Measurements from ENCODE around the gene GLS. TPM values are rescaled to one million over a fixed set of nuclear protein-coding genes. Genes with fewer than 3 reads are reported as not detected.

GLS gene
- total and polyA plus RNA-seq, 2 donors (not counting 1 experiment from before 2014, with no cell fraction given) = 123 to 192 TPM

DNA sequence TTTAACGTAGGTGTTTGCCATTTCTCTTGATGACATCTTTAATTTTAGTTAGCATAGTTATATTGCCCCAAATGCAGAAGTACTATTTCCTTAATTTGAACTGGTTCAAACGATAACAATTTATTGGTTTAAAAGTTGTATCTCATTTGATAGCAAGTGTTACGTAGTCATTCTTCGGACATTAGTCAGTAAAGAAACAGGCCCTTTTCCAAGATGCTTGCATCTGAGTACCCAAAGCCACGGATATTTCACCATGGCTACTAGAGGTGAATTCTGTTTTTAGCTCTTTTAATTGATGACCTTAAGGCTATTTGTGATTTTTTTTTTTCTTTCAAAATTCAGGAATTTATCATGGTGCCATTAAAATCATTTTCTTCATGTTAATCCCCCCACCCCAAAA lies 32.1 kb downstream of the GLS start:
- Histone ChIP-seq H3K4me3 (replicated peaks in 1 of 4; ENCODE audit: control extremely low read depth in 1 of 4, insufficient read depth in 1 of 4, low read depth in 3 of 4, low read length in 4 of 4) (no peak overlapping the region), H3K4me1 (ENCODE audit: control insufficient read depth, extremely low read depth, insufficient read depth, low read length) (no peaks in the 10 kb centered on the region), H3K36me3 (ENCODE audit: control insufficient read depth, insufficient read depth, low read length) (peaks cover 6% of the 10 kb centered on the region), H3K27ac (ENCODE audit: insufficient read depth, low read length) (no peak overlapping the region), H4K20me1 (ENCODE audit: control insufficient read depth, extremely low read depth, insufficient read depth, low read length) (no peaks in the 10 kb centered on the region), H3K9me3 (ENCODE audit: control insufficient read depth, insufficient read depth, low read depth, low read length) (no peaks in the 10 kb centered on the region), H2AFZ (ENCODE audit: low read length) (no peak overlapping the region), H3K27me3 (ENCODE audit: control insufficient read depth, insufficient read depth, low read length) (no peaks in the 10 kb centered on the region), H3K4me2 (ENCODE audit: extremely low read depth, insufficient read depth, low read length) (no peak overlapping the region), H3K79me2 (ENCODE audit: control insufficient read depth, insufficient read depth, low read length) (peaks cover 7% of the 10 kb centered on the region), H3K9ac (ENCODE audit: insufficient read depth, low read length) (no peak overlapping the region)
- DNase-seq (ENCODE audit: low read depth in 2 of 2) = peak; percentile 36 to 78
- TF ChIP-seq, protein P1, sequence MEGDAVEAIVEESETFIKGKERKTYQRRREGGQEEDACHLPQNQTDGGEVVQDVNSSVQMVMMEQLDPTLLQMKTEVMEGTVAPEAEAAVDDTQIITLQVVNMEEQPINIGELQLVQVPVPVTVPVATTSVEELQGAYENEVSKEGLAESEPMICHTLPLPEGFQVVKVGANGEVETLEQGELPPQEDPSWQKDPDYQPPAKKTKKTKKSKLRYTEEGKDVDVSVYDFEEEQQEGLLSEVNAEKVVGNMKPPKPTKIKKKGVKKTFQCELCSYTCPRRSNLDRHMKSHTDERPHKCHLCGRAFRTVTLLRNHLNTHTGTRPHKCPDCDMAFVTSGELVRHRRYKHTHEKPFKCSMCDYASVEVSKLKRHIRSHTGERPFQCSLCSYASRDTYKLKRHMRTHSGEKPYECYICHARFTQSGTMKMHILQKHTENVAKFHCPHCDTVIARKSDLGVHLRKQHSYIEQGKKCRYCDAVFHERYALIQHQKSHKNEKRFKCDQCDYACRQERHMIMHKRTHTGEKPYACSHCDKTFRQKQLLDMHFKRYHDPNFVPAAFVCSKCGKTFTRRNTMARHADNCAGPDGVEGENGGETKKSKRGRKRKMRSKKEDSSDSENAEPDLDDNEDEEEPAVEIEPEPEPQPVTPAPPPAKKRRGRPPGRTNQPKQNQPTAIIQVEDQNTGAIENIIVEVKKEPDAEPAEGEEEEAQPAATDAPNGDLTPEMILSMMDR (conservative IDR thresholded peaks at IDR 0.05 in 1 of 2, IDR thresholded peaks at IDR 0.05 in 1 of 2; ENCODE audit: low read depth in 1 of 2, low read length in 2 of 2) = no peak
- TF ChIP-seq EZH2 (IDR thresholded peaks at IDR 0.05; ENCODE audit: low read length, missing control alignments) = no peak

DNA sequence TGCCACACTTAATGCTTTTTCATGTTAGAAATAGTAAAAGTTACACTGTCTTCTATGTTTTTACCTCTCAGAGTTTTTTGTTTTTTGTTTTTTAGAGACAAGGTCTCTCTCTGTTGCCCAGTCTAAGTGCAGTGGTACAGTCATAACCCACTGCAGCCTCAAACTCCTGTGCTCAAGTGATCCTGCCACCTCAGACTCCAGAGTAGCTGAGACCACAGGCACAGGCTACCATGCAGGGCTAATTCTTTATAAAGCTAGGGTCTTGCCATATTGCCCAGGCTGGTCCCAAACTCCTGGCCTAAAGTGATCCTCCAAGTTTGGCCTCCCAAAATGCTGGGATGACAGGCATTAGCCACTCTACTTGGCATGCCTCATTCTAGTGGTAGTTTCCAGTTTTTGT lies 33.1 kb downstream of the GLS start:
- Histone ChIP-seq H3K9me3 (ENCODE audit: control insufficient read depth, insufficient read depth, low read depth, low read length) (no peaks in the 10 kb centered on the region), H3K27me3 (ENCODE audit: control insufficient read depth, insufficient read depth, low read length) (no peaks in the 10 kb centered on the region), H3K4me2 (ENCODE audit: extremely low read depth, insufficient read depth, low read length) (no peak overlapping the region), H4K20me1 (ENCODE audit: control insufficient read depth, extremely low read depth, insufficient read depth, low read length) (no peaks in the 10 kb centered on the region), H3K79me2 (ENCODE audit: control insufficient read depth, insufficient read depth, low read length) (peaks cover 7% of the 10 kb centered on the region), H3K4me1 (ENCODE audit: control insufficient read depth, extremely low read depth, insufficient read depth, low read length) (no peaks in the 10 kb centered on the region), H2AFZ (ENCODE audit: low read length) (no peak overlapping the region), H3K4me3 (replicated peaks in 1 of 4; ENCODE audit: control extremely low read depth in 1 of 4, insufficient read depth in 1 of 4, low read depth in 3 of 4, low read length in 4 of 4) (no peak overlapping the region), H3K36me3 (ENCODE audit: control insufficient read depth, insufficient read depth, low read length) (peaks cover 6% of the 10 kb centered on the region), H3K9ac (ENCODE audit: insufficient read depth, low read length) (no peak overlapping the region), H3K27ac (ENCODE audit: insufficient read depth, low read length) (no peak overlapping the region)
- TF ChIP-seq, protein P1 (conservative IDR thresholded peaks at IDR 0.05 in 1 of 2, IDR thresholded peaks at IDR 0.05 in 1 of 2; ENCODE audit: low read depth in 1 of 2, low read length in 2 of 2) = no peak
- no peak for TF ChIP-seq EZH2 (IDR thresholded peaks at IDR 0.05; ENCODE audit: low read length, missing control alignments)
- no peak for DNase-seq (ENCODE audit: low read depth in 2 of 2)

DNA sequence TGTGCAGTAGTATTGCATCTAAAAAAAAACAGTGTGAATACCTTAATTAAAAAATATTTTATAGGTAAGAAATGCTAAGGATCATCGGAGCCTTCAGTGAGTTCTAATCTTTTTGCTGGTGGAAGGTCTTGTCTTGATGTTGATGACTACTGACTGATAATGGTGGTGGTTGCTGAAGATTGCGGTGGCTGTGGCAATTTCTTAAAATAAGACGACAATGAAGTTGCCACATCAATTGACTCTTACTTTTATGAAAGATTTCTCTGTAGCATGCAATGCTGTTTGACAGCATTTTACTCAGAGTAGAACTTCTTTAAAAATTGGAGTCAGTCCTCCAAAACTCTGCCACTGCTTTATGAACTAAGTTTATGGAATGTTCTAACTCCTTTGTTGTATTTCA lies 36.2 kb downstream of the GLS start:
- peaks cover 6% of the 10 kb centered on the region for H3K36me3 ChIP-seq (ENCODE audit: control insufficient read depth, insufficient read depth, low read length)
- no peak overlapping the region for H2AFZ ChIP-seq (ENCODE audit: low read length)
- no peak overlapping the region for H3K9ac ChIP-seq (ENCODE audit: insufficient read depth, low read length)
- no peak overlapping the region for H3K27ac ChIP-seq (ENCODE audit: insufficient read depth, low read length)
- no peaks in the 10 kb centered on the region for H4K20me1 ChIP-seq (ENCODE audit: control insufficient read depth, extremely low read depth, insufficient read depth, low read length)
- no peaks in the 10 kb centered on the region for H3K4me1 ChIP-seq (ENCODE audit: control insufficient read depth, extremely low read depth, insufficient read depth, low read length)
- no peak overlapping the region for H3K4me3 ChIP-seq (replicated peaks in 1 of 4; ENCODE audit: control extremely low read depth in 1 of 4, insufficient read depth in 1 of 4, low read depth in 3 of 4, low read length in 4 of 4)
- TF ChIP-seq, protein P1 (conservative IDR thresholded peaks at IDR 0.05 in 1 of 2, IDR thresholded peaks at IDR 0.05 in 1 of 2; ENCODE audit: low read depth in 1 of 2, low read length in 2 of 2) = no peak
- no peak for TF ChIP-seq EZH2 (IDR thresholded peaks at IDR 0.05; ENCODE audit: low read length, missing control alignments)
- no peaks in the 10 kb centered on the region for H3K27me3 ChIP-seq (ENCODE audit: control insufficient read depth, insufficient read depth, low read length)
- H3K4me2 ChIP-seq (ENCODE audit: extremely low read depth, insufficient read depth, low read length) = no peak overlapping the region
- no peak for DNase-seq (ENCODE audit: low read depth in 2 of 2)
- H3K79me2 ChIP-seq (ENCODE audit: control insufficient read depth, insufficient read depth, low read length) = peaks cover 4% of the 10 kb centered on the region
- H3K9me3 ChIP-seq (ENCODE audit: control insufficient read depth, insufficient read depth, low read depth, low read length) = no peaks in the 10 kb centered on the region
